GM12878 (cell line): Measurements from ENCODE around the gene TMPRSS2. TPM values are rescaled to one million over a fixed set of nuclear protein-coding genes. Genes with fewer than 3 reads are reported as not detected.

Experiments used
- BHLHE40 ChIP-seq, 2 experiments: fragments of 450-650 bp in 1 of 2; IDR thresholded peaks; 2 replicates each; pipeline ENCODE4 v1.6.1; 2011 to 2017; ENCODE audit warnings: low read depth in 2 of 2, borderline replicate concordance in 1 of 2, improper control_type of control experiment in 1 of 2, low read length in 1 of 2, mild to moderate bottlenecking in 1 of 2
- CBFB ChIP-seq: IDR thresholded peaks from 2 replicates; pipeline ENCODE4 v1.6.1; 2016; ENCODE audit warnings: antibody characterized with exemption, low read depth
- CHD2 ChIP-seq: IDR thresholded peaks from 2 replicates; pipeline ENCODE4 v1.6.1; 2011; ENCODE audit warnings: low read depth, low read length, improper control_type of control experiment, borderline replicate concordance
- IKZF2 ChIP-seq, 2 experiments: fragments of 450-650 bp; IDR thresholded peaks; 2 replicates each; pipeline ENCODE4 v1.6.1; 2017; ENCODE audit warnings: mild to moderate bottlenecking in 2 of 2, moderate library complexity in 2 of 2
- IRF4 ChIP-seq: IDR thresholded peaks from 2 replicates; pipeline ENCODE4 v1.6.1; 2011; ENCODE audit warnings: low read depth, low read length
- MYB ChIP-seq: fragments of 150-350 bp; IDR thresholded peaks from 2 replicates; pipeline ENCODE4 v1.6.1; 2014; ENCODE audit warnings: mild to moderate bottlenecking, low read depth, low read length, borderline replicate concordance
- MYC ChIP-seq: IDR thresholded peaks from 2 replicates; pipeline ENCODE4 v1.6.1; 2011; ENCODE audit warnings: mild to moderate bottlenecking, low read length, moderate library complexity, inconsistent platforms; ENCODE audit not compliant: insufficient read depth, insufficient replicate concordance, insufficient read length, severe bottlenecking
- NR2C1 ChIP-seq: fragments of 450-650 bp; IDR thresholded peaks from 2 replicates; pipeline ENCODE4 v1.6.1; 2017; ENCODE audit warnings: antibody characterized with exemption, mild to moderate bottlenecking, moderate library complexity
- PAX5 ChIP-seq: IDR thresholded peaks from 2 replicates; pipeline ENCODE4 v1.6.1; 2011; ENCODE audit warnings: low read depth, low read length, borderline replicate concordance
- RAD21 ChIP-seq: IDR thresholded peaks from 2 replicates; pipeline ENCODE4 v1.6.1; 2011; ENCODE audit warnings: mild to moderate bottlenecking, low read depth, low read length, moderate library complexity; ENCODE audit not compliant: insufficient read depth
- RAD51 ChIP-seq: fragments of 450-650 bp; IDR thresholded peaks from 2 replicates; pipeline ENCODE4 v1.6.1; 2016; ENCODE audit warnings: moderate library complexity, mild to moderate bottlenecking, inconsistent platforms
- RCOR1 ChIP-seq: conservative IDR thresholded peaks from 2 replicates; pipeline ENCODE4 v1.6.1; 2012; ENCODE audit warnings: low read depth, low read length, improper control_type of control experiment
- RELA ChIP-seq: fragments of 450-650 bp; IDR thresholded peaks from 2 replicates; pipeline ENCODE4 v1.8.0; 2014; ENCODE audit warnings: borderline replicate concordance; ENCODE audit not compliant: partially characterized antibody
- SMARCA5 ChIP-seq: fragments of 450-650 bp; IDR thresholded peaks from 2 replicates; pipeline ENCODE4 v1.6.1; 2017; ENCODE audit warnings: mild to moderate bottlenecking
- SMC3 ChIP-seq: IDR thresholded peaks from 2 replicates; pipeline ENCODE4 v1.6.1; 2011; ENCODE audit warnings: low read length, improper control_type of control experiment, borderline replicate concordance
- TCF7 ChIP-seq: IDR thresholded peaks from 2 replicates; pipeline ENCODE4 v1.6.1; 2014; ENCODE audit warnings: antibody characterized with exemption, borderline replicate concordance
- USF1 ChIP-seq: IDR thresholded peaks from 2 replicates; pipeline ENCODE4 v1.6.1; 2011; ENCODE audit warnings: borderline replicate concordance, low read depth, mild to moderate bottlenecking, moderate library complexity, mixed read lengths, low read length; ENCODE audit not compliant: insufficient read depth; ENCODE audit errors: extremely low read length
- WRNIP1 ChIP-seq: IDR thresholded peaks from 2 replicates; pipeline ENCODE4 v1.6.1; 2011; ENCODE audit warnings: low read depth, low read length, improper control_type of control experiment, borderline replicate concordance
- YBX1 ChIP-seq: fragments of 450-650 bp; IDR thresholded peaks from 2 replicates; pipeline ENCODE4 v1.6.1; 2016; ENCODE audit warnings: antibody characterized with exemption
- ZBTB4 ChIP-seq: fragments of 450-650 bp; formaldehyde crosslinking; IDR thresholded peaks from 2 replicates; pipeline ENCODE4 v1.4.0; 2022; ENCODE audit warnings: mild to moderate bottlenecking, moderate library complexity
- ZNF384 ChIP-seq: IDR thresholded peaks from 2 replicates; pipeline ENCODE4 v1.6.1; 2012; ENCODE audit warnings: low read depth, mild to moderate bottlenecking, low read length, improper control_type of control experiment, borderline replicate concordance
- polyA plus RNA-seq, 11 experiments: library from polyadenylated mRNA; depleted of rRNA in 4 of 11; unstranded in 6 of 11; stranded (reverse) in 5 of 11; fragments of >200 nt; fragmentation: Nextera tagmentation in 4 of 11; fragmentation: Illumina TruSeq in 1 of 11; extraction: Ambion mirVana in 4 of 11; extraction: Trizol in 1 of 11; gene quantifications; 1 replicate in 1 of 11; 2 replicates in 10 of 11; pipeline versions ENCODE4 v1.2.1 to v1.2.3, GENCODE V29; 2011 to 2016; ENCODE audit warnings: inconsistent platforms in 2 of 11, missing spikeins in 2 of 11, low read depth in 1 of 11
- total RNA-seq, 4 experiments: library from RNA; depleted of rRNA in 3 of 4; stranded (reverse); fragments of >200 nt in 3 of 4; fragmentation: Illumina TruSeq in 1 of 4; extraction: Trizol in 1 of 4; gene quantifications; 2 replicates each; pipeline versions ENCODE4 v1.2.1 to v1.2.3, GENCODE V29; 2013 to 2021
- TF ChIP-seq, protein P1 (sequence below): fragments of 450-650 bp; IDR thresholded peaks from 2 replicates; pipeline ENCODE4 v1.6.1; 2017; ENCODE audit warnings: mild to moderate bottlenecking, low read depth, inconsistent platforms; ENCODE audit not compliant: poor library complexity, severe bottlenecking
- TF ChIP-seq, protein P2 (sequence below): fragments of 450-650 bp; IDR thresholded peaks from 2 replicates; pipeline ENCODE4 v1.6.1; 2016; ENCODE audit warnings: mild to moderate bottlenecking

TMPRSS2 gene
- total and polyA plus RNA-seq, 10 of the 15 experiments (the other 5 are each of a cell fraction or from before 2014, with no cell fraction given): 0.19 to 0.26 TPM; not detected in 8

GRCh38 chr21:41425954-41426675 is 81.8 kb downstream of the TMPRSS2 start, which contains the start of gene MX1 (continued):
- TF ChIP-seq ZBTB4: no peak
- TF ChIP-seq RCOR1: no peak
- TF ChIP-seq RAD51: no peak
- TF ChIP-seq WRNIP1: no peak
- TF ChIP-seq RAD21: no peak
- peak; percentile 90 for TF ChIP-seq CBFB
- TF ChIP-seq, protein P1, sequence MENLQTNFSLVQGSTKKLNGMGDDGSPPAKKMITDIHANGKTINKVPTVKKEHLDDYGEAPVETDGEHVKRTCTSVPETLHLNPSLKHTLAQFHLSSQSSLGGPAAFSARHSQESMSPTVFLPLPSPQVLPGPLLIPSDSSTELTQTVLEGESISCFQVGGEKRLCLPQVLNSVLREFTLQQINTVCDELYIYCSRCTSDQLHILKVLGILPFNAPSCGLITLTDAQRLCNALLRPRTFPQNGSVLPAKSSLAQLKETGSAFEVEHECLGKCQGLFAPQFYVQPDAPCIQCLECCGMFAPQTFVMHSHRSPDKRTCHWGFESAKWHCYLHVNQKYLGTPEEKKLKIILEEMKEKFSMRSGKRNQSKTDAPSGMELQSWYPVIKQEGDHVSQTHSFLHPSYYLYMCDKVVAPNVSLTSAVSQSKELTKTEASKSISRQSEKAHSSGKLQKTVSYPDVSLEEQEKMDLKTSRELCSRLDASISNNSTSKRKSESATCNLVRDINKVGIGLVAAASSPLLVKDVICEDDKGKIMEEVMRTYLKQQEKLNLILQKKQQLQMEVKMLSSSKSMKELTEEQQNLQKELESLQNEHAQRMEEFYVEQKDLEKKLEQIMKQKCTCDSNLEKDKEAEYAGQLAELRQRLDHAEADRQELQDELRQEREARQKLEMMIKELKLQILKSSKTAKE: no peak
- TF ChIP-seq, protein P2, sequence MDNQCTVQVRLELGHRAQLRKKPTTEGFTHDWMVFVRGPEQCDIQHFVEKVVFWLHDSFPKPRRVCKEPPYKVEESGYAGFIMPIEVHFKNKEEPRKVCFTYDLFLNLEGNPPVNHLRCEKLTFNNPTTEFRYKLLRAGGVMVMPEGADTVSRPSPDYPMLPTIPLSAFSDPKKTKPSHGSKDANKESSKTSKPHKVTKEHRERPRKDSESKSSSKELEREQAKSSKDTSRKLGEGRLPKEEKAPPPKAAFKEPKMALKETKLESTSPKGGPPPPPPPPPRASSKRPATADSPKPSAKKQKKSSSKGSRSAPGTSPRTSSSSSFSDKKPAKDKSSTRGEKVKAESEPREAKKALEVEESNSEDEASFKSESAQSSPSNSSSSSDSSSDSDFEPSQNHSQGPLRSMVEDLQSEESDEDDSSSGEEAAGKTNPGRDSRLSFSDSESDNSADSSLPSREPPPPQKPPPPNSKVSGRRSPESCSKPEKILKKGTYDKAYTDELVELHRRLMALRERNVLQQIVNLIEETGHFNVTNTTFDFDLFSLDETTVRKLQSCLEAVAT: peak; percentile 45; the same call in 1 of the 2 replicates
- peak; percentile 38 to 81; a peak in 3 of 4 replicates for TF ChIP-seq BHLHE40 (IDR thresholded peaks at IDR 0.05; ENCODE audit: borderline replicate concordance in 1 of 2, low read depth in 2 of 2, low read length in 1 of 2)
- no peak for TF ChIP-seq SMARCA5
- TF ChIP-seq PAX5: 0 out of 2 replicates have a peak, but pooled peaks have one; percentile 7
- no peak for TF ChIP-seq ZNF384
- no peak for TF ChIP-seq USF1
- no peak for TF ChIP-seq IRF4
- peak; percentile 38 for TF ChIP-seq MYC
- no peak for TF ChIP-seq TCF7
- peak in 1 of 2 experiments; percentile 17; a peak in 1 of 4 replicates for TF ChIP-seq IKZF2 (IDR thresholded peaks at IDR 0.05)
- no peak for TF ChIP-seq MYB
- TF ChIP-seq NR2C1: no peak
- peak; percentile 96 for TF ChIP-seq CHD2
- no peak for TF ChIP-seq RELA
- TF ChIP-seq SMC3: no peak
- TF ChIP-seq YBX1: no peak
